Smooth muscle cell (in vitro differentiated cells): ENCODE data around the gene MIPOL1. TPM values are rescaled to one million over a fixed set of nuclear protein-coding genes. Genes with fewer than 3 reads are reported as not detected.

Source experiments
- DNase-seq: peaks from one replicate; lab custom pipeline; 2025; ENCODE audit not compliant: unreplicated experiment; lab: John Stamatoyannopoulos, UW
- H2AFZ ChIP-seq: fragments of 200-600 bp; sonication (generic); 2 replicates; pipeline ENCODE4 v1.6.0; 2016; ENCODE audit warnings: antibody characterized with exemption, low read depth, mild to moderate bottlenecking
- H3F3A ChIP-seq: fragments of 200-600 bp; sonication (generic); 2 replicates; pipeline ENCODE4 v1.6.0; 2017; ENCODE audit warnings: antibody characterized with exemption, low read depth
- H3K27ac ChIP-seq: fragments of 200-600 bp; sonication (generic); 2 replicates; pipeline ENCODE4 v1.5.1; 2016; ENCODE audit warnings: low read depth, mild to moderate bottlenecking
- H3K27me3 ChIP-seq: fragments of 200-600 bp; sonication (generic); 2 replicates; pipeline ENCODE4 v1.6.1; 2016; ENCODE audit warnings: low read depth, mild to moderate bottlenecking
- H3K36me3 ChIP-seq: fragments of 200-600 bp; sonication (generic); 2 replicates; pipeline ENCODE4 v1.5.1; 2016; ENCODE audit warnings: low read depth
- H3K4me1 ChIP-seq: fragments of 200-600 bp; sonication (generic); 2 replicates; pipeline ENCODE4 v1.5.1; 2016; ENCODE audit warnings: low read depth
- H3K4me2 ChIP-seq: fragments of 200-600 bp; sonication (generic); 2 replicates; pipeline ENCODE4 v1.6.0; 2016; ENCODE audit warnings: mild to moderate bottlenecking
- H3K4me3 ChIP-seq: fragments of 200-600 bp; sonication (generic); 2 replicates; pipeline ENCODE4 v1.5.1; 2016; ENCODE audit warnings: mild to moderate bottlenecking
- H3K79me2 ChIP-seq: fragments of 200-600 bp; sonication (generic); 2 replicates; pipeline ENCODE4 v1.6.0; 2016; ENCODE audit warnings: low read depth, mild to moderate bottlenecking
- H3K9ac ChIP-seq: fragments of 200-600 bp; sonication (generic); 2 replicates; pipeline ENCODE4 v1.6.0; 2016; ENCODE audit warnings: low read depth
- H3K9me3 ChIP-seq: fragments of 200-600 bp; sonication (generic); replicated peaks from 2 replicates; pipeline ENCODE4 v1.5.1; 2016; ENCODE audit warnings: low read depth
- H4K20me1 ChIP-seq: fragments of 200-600 bp; sonication (generic); 2 replicates; pipeline ENCODE4 v1.6.0; 2016; ENCODE audit warnings: low read depth
- CTCF ChIP-seq: fragments of 200-600 bp; sonication (generic); IDR thresholded peaks from 2 replicates; pipeline ENCODE4 v1.5.1; 2017; ENCODE audit warnings: borderline replicate concordance, mild to moderate bottlenecking, antibody characterized with exemption; ENCODE audit not compliant: insufficient read depth, poor library complexity, severe bottlenecking
- WGBS: methylation state at CpG from one replicate; pipeline ENCODE4 v1.1.7; 2016; ENCODE audit warnings: low lambda C conversion rate; 5-methylcytosine and 5-hydroxymethylcytosine counted together
- polyA plus RNA-seq: library from polyadenylated mRNA; unstranded; fragments of >200 nt; fragmentation: Nextera tagmentation; extraction: Ambion mirVana; gene quantifications from 2 replicates; pipeline ENCODE4 v1.2.1, GENCODE V29; 2016
- total RNA-seq: library from RNA; depleted of rRNA; stranded (reverse); fragments of >200 nt; gene quantifications from 2 replicates; pipeline ENCODE4 v1.2.3, GENCODE V29; 2014

The MIPOL1 gene
- total and polyA plus RNA-seq, 2 experiments from 2014 or later = 3.2 to 5.1 TPM

- no peaks in the 10 kb centered on the region for H3K79me2 ChIP-seq
- H3K9ac ChIP-seq = no peak overlapping the region
- no peaks in the 10 kb centered on the region for H3K4me1 ChIP-seq
- 93% methylated on average over 7 of the region's 7 CpGs for WGBS
- H3K27ac ChIP-seq = no peak overlapping the region
- H3F3A ChIP-seq = no peaks in the 10 kb centered on the region
- no peak for TF ChIP-seq CTCF
- no peaks in the 10 kb centered on the region for H4K20me1 ChIP-seq
- H3K4me3 ChIP-seq = no peak overlapping the region
- no peak overlapping the region for H2AFZ ChIP-seq
- no peak overlapping the region for H3K4me2 ChIP-seq
- H3K9me3 ChIP-seq = no peaks in the 10 kb centered on the region
- no peaks in the 10 kb centered on the region for H3K36me3 ChIP-seq
- H3K27me3 ChIP-seq = no peaks in the 10 kb centered on the region
- DNase-seq = no peak
Observed at GRCh38 chr14:37470251-37470650, 272.5 kb downstream of the MIPOL1 start.

GRCh38 chr14:37472906-37473305 lies 275.2 kb downstream of the MIPOL1 start:
- H2AFZ ChIP-seq = no peak overlapping the region
- no peak for TF ChIP-seq CTCF
- no peak overlapping the region for H3K27ac ChIP-seq
- no peaks in the 10 kb centered on the region for H3K4me1 ChIP-seq
- no peaks in the 10 kb centered on the region for H3K27me3 ChIP-seq
- H3F3A ChIP-seq = no peaks in the 10 kb centered on the region
- H3K79me2 ChIP-seq = no peaks in the 10 kb centered on the region
- no peaks in the 10 kb centered on the region for H3K9me3 ChIP-seq
- 64% methylated on average over 4 of the region's 4 CpGs for WGBS
- H4K20me1 ChIP-seq = no peaks in the 10 kb centered on the region
- no peaks in the 10 kb centered on the region for H3K36me3 ChIP-seq
- no peak for DNase-seq
- no peak overlapping the region for H3K4me2 ChIP-seq
- no peak overlapping the region for H3K4me3 ChIP-seq
- no peak overlapping the region for H3K9ac ChIP-seq

GRCh38 chr14:37474191-37474590 lies 276.5 kb downstream of the MIPOL1 start:
- H4K20me1 ChIP-seq = no peaks in the 10 kb centered on the region
- no peaks in the 10 kb centered on the region for H3K79me2 ChIP-seq
- no peaks in the 10 kb centered on the region for H3F3A ChIP-seq
- no peak for TF ChIP-seq CTCF
- H3K4me1 ChIP-seq = no peaks in the 10 kb centered on the region
- no peak overlapping the region for H3K4me2 ChIP-seq
- no peaks in the 10 kb centered on the region for H3K27me3 ChIP-seq
- 96% methylated on average over 6 of the region's 6 CpGs for WGBS
- H3K9me3 ChIP-seq = no peaks in the 10 kb centered on the region
- no peak overlapping the region for H3K9ac ChIP-seq
- no peak overlapping the region for H3K4me3 ChIP-seq
- no peak overlapping the region for H2AFZ ChIP-seq
- H3K27ac ChIP-seq = no peak overlapping the region
- H3K36me3 ChIP-seq = no peaks in the 10 kb centered on the region
- no peak for DNase-seq

- WGBS = 85% methylated on average over 3 of the region's 3 CpGs
- H3K4me1 ChIP-seq = no peaks in the 10 kb centered on the region
- H3K27me3 ChIP-seq = no peaks in the 10 kb centered on the region
- H4K20me1 ChIP-seq = no peaks in the 10 kb centered on the region
- no peak overlapping the region for H3K9ac ChIP-seq
- no peaks in the 10 kb centered on the region for H3K9me3 ChIP-seq
- H2AFZ ChIP-seq = no peak overlapping the region
- no peak overlapping the region for H3K4me3 ChIP-seq
- no peak for TF ChIP-seq CTCF
- H3F3A ChIP-seq = no peaks in the 10 kb centered on the region
- no peaks in the 10 kb centered on the region for H3K36me3 ChIP-seq
- DNase-seq = no peak
- H3K79me2 ChIP-seq = no peaks in the 10 kb centered on the region
- H3K27ac ChIP-seq = no peak overlapping the region
- no peak overlapping the region for H3K4me2 ChIP-seq
Observed at GRCh38 chr14:37480446-37481290, 282.9 kb downstream of the MIPOL1 start.
